Uterus (tissue), 2 donors: ENCODE measurements around the gene OR2D3.

Experiments
- CTCF ChIP-seq, 4 experiments: fragments of 200-600 bp in 2 of 4; fragments of 450-650 bp in 2 of 4; sonication (generic) in 2 of 4; IDR thresholded peaks; one replicate each; pipeline ENCODE4 v1.5.1; 2016 to 2019; ENCODE audit warnings: antibody characterized with exemption in 4 of 4, mild to moderate bottlenecking in 2 of 4, moderate library complexity in 1 of 4
- POLR2A ChIP-seq, 2 donors: fragments of 450-650 bp; IDR thresholded peaks; one replicate each; pipeline ENCODE4 v1.6.1; 2016; ENCODE audit warnings: antibody characterized with exemption in 2 of 2, mild to moderate bottlenecking in 1 of 2, moderate library complexity in 1 of 2

DNA sequence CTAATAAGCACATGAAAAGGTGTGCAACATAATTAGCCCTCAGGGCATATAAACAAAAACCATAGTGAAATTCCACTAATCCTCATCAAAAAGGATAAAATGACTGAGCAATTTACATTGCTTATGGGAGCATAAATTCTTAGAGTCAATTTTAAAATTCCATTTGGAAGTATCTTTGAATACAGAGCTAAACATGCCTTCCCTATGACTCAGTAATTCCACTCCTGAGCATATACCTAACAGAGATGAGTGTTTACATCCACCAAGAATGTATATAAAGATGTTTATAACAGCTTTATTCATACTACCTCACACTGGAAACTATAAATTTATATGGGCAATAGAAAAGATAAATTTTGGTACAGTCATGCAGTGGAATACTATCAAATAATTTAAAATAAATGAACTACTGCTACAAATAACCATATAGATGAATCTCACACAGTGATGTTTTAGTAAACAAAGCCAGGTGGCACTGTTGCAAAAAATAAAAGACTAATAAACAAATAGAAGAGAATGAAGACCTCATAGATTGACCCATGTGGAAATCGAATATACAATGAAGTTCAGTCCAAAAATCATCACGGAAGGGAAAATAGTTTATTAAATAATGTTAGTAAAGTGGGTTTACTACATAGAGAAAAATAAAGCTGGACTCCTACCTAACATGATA is 20.3 kb upstream of the OR2D3 start:
- TF ChIP-seq CTCF (IDR thresholded peaks at IDR 0.05): no peak
- TF ChIP-seq POLR2A (IDR thresholded peaks at IDR 0.05): no peak
